Bronchial epithelial cell (primary cell): Measurements from ENCODE around the gene CAPN10. TPM values are rescaled to one million over a fixed set of nuclear protein-coding genes. Genes with fewer than 3 reads are reported as not detected.

Source experiments
- DNase-seq: peaks from one replicate; pipeline ENCODE4 v3.0.0-alpha.2; 2010; ENCODE audit warnings: low read depth
- FAIRE-seq: peaks from 2 replicates; lab custom pipeline; 2011; peaks lifted over from hg19 to GRCh38; lab: Jason Lieb, UNC
- H3K27me3 ChIP-seq: 2 replicates; pipeline ENCODE4 v1.5.1; 2011; ENCODE audit warnings: low read length; ENCODE audit not compliant: control insufficient read depth, insufficient read depth
- H3K36me3 ChIP-seq: 2 replicates; pipeline ENCODE4 v1.5.1; 2011; ENCODE audit warnings: low read length; ENCODE audit not compliant: control insufficient read depth, insufficient read depth
- H3K4me3 ChIP-seq: 2 replicates; pipeline ENCODE4 v1.5.1; 2011; ENCODE audit warnings: mild to moderate bottlenecking, low read depth, low read length, control low read depth
- CTCF ChIP-seq: IDR thresholded peaks from 2 replicates; pipeline ENCODE4 v1.5.1; 2011; ENCODE audit warnings: mild to moderate bottlenecking, moderate library complexity, low read length, control low read depth, inconsistent platforms; ENCODE audit not compliant: insufficient read depth, severe bottlenecking
- total RNA-seq: library from RNA; depleted of rRNA; stranded (reverse); fragments of >200 nt; gene quantifications from 2 replicates; pipeline ENCODE4 v1.2.1, GENCODE V29; 2014

The CAPN10 gene
- total RNA-seq, 1 donor from 2014 or later = 13.4 TPM

GRCh38 chr2:240642061-240642805 is 55.7 kb downstream of the CAPN10 start:
- DNase-seq = no peak
- H3K36me3 ChIP-seq = no peaks in the 10 kb centered on the region
- no peaks in the 10 kb centered on the region for H3K27me3 ChIP-seq
- H3K4me3 ChIP-seq = no peak overlapping the region
- TF ChIP-seq CTCF = no peak
- no peak for FAIRE-seq

- no peak for TF ChIP-seq CTCF
- Histone ChIP-seq H3K36me3 (no peaks in the 10 kb centered on the region), H3K27me3 (peaks cover under 1% of the 10 kb centered on the region), H3K4me3 (no peak overlapping the region)
- DNase-seq = no peak
- FAIRE-seq = no peak
Measured at GRCh38 chr2:240642806-240643092, 56.2 kb downstream of the CAPN10 start.

DNA sequence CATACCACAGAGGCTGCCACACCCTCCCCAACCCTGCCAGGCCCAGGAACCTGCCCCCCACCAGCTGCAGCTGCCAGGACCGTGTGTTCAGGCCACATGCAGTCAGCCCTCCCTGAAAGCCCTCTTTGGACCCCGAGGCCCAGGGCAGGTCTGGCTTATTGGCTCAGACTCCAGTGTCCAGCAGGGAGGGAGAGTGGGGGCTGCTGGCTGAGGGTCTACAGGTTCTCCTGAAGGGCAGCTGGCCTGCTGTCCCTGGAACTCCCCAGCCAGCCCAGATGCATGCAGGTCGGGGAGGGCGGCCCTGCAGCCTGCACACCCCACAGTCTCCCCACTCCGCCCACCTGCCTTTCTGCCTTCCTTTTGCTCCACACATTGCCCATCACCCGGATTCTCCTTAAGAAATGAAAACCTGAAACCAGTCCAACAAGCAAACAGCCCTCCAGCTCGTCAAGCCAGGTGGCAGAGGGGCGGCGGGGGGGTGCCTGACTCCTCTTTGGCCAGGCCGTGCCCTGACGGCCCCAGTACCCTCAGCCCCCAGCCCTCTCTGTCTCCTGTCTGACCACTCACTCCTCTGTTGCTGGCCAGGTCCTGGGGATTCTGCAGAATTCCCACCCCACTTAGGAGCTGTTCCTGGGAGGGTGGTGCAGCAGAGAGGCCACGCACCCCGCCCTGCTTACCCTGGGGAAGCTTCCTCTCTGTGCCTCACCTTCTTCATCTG is 56.7 kb downstream of the CAPN10 start:
- DNase-seq (no peak), FAIRE-seq (no peak)
- no peak overlapping the region for H3K4me3 ChIP-seq
- peaks cover 3% of the 10 kb centered on the region for H3K27me3 ChIP-seq
- no peaks in the 10 kb centered on the region for H3K36me3 ChIP-seq
- TF ChIP-seq CTCF = no peak

DNA sequence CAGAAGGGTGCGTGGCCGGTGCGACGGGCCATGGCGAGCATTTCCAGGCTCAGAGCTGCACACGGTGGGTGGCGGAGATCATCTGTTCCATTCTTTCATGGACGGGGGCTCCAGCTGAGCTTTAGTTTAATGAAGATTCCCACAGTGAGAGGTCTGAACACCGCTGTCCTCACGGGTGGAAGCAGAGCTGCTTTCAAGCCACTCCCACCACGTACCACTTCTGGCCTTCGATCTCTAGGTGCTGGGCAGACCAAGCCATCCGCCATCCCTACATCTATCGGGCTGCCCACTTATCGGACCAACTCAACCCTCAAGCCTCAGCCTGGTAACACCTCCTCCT is 57.2 kb downstream of the CAPN10 start:
- Histone ChIP-seq H3K4me3 (no peak overlapping the region), H3K36me3 (no peaks in the 10 kb centered on the region), H3K27me3 (peaks cover 7% of the 10 kb centered on the region)
- DNase-seq (no peak), FAIRE-seq (no peak)
- TF ChIP-seq CTCF = no peak

GRCh38 chr2:240644171-240644651 is 57.7 kb downstream of the CAPN10 start:
- FAIRE-seq (no peak), DNase-seq (no peak)
- peaks cover 10% of the 10 kb centered on the region for H3K27me3 ChIP-seq
- no peaks in the 10 kb centered on the region for H3K36me3 ChIP-seq
- no peak overlapping the region for H3K4me3 ChIP-seq
- no peak for TF ChIP-seq CTCF
